ENCODE data around the gene CDC42SE2. TPM values are rescaled to one million over a fixed set of nuclear protein-coding genes. Genes with fewer than 3 reads are reported as not detected.
A peak's percentile ranks its signal among the peaks of the same experiment; 100 is the strongest.

The CDC42SE2 gene
- total RNA-seq, 1 experiment from 2014 or later: 23.2 TPM

GRCh38 chr5:131417240-131417869 is 153.5 kb downstream of the CDC42SE2 start:
- H4K91ac ChIP-seq (ENCODE audit: insufficient read length, low read depth, low read length): no peak overlapping the region
- H3K9me3 Mint-ChIP-seq: no peaks in the 10 kb centered on the region
- no peak overlapping the region for H2BK20ac ChIP-seq (ENCODE audit: low read depth, low read length, poor library complexity, severe bottlenecking)
- TF ChIP-seq CTCF (conservative IDR thresholded peaks at IDR 0.05): peak; percentile 92
- no peak overlapping the region for H2BK12ac ChIP-seq (ENCODE audit: insufficient read length, low read depth, low read length)
- H4K5ac ChIP-seq (ENCODE audit: insufficient read length, low read depth, low read length): no peak overlapping the region
- peak; percentile 63 for DNase-seq
- H3K27me3 Mint-ChIP-seq (ENCODE audit: low read depth): no peaks in the 10 kb centered on the region
- no peaks in the 10 kb centered on the region for H3K79me1 ChIP-seq (ENCODE audit: insufficient read depth, low read depth, low read length, poor library complexity, severe bottlenecking)
- no peaks in the 10 kb centered on the region for H3K9me3 ChIP-seq (ENCODE audit: control insufficient read depth, low read depth, low read length)
- H3K4ac ChIP-seq (ENCODE audit: low read depth, low read length): no peak overlapping the region
- peaks cover 0 to 26% (median 2%) of the 10 kb centered on the region in 3 experiments; a peak in 4 of 7 replicates for H3K36me3 Mint-ChIP-seq (ENCODE audit: insufficient read depth in 1 of 3, low read depth in 3 of 3)
- H2BK5ac ChIP-seq (ENCODE audit: insufficient read length, low read length): no peak overlapping the region
- no peak overlapping the region for H4K8ac ChIP-seq (replicated peaks; ENCODE audit: insufficient read length, low read depth, low read length)
- no peak overlapping the region for H3K27ac ChIP-seq (ENCODE audit: insufficient read length, low read depth, low read length)
- no peak overlapping the region for H2BK15ac ChIP-seq (ENCODE audit: low read depth, low read length)
- no peaks in the 10 kb centered on the region for H3K4me1 ChIP-seq (ENCODE audit: insufficient read depth, low read length)
- peaks cover 2% of the 10 kb centered on the region in 2 experiments; a peak in 2 of 4 replicates for H3K4me1 Mint-ChIP-seq
- H3K23ac ChIP-seq (ENCODE audit: insufficient read length, low read depth, low read length): no peak overlapping the region
- H2AFZ ChIP-seq (ENCODE audit: low read length): no peak overlapping the region
- H3K23me2 ChIP-seq (ENCODE audit: insufficient read length, low read depth, low read length, poor library complexity, severe bottlenecking): no peaks in the 10 kb centered on the region
- no peak overlapping the region for H3K18ac ChIP-seq (ENCODE audit: insufficient read length, low read depth, low read length)
- no peak overlapping the region for H2AK5ac ChIP-seq (ENCODE audit: insufficient read length, low read length)
- no CpG with 5 or more reads among the region's 7 CpGs for WGBS (ENCODE audit: extremely low coverage, insufficient read length, low lambda C conversion rate)
- H2BK120ac ChIP-seq (ENCODE audit: low read depth, low read length, poor library complexity, severe bottlenecking): no peak overlapping the region
- H3K4me3 Mint-ChIP-seq: no peak overlapping the region
- H3T11ph ChIP-seq (ENCODE audit: low read length): no peak overlapping the region
- no peaks in the 10 kb centered on the region for H4K20me1 ChIP-seq (ENCODE audit: control insufficient read depth, insufficient read depth, insufficient read length)
- no peak overlapping the region for H3K14ac ChIP-seq (ENCODE audit: insufficient read depth, low read length)
- H3K4me2 ChIP-seq (ENCODE audit: insufficient read depth, insufficient read length, low read length): no peak overlapping the region
- H3K79me2 ChIP-seq (ENCODE audit: insufficient read depth, low read length): no peaks in the 10 kb centered on the region
- no peaks in the 10 kb centered on the region for H3K27me3 ChIP-seq (ENCODE audit: insufficient read depth, low read length)
- H3K27ac Mint-ChIP-seq: no peak overlapping the region
- no peak overlapping the region for H3K9ac ChIP-seq (ENCODE audit: extremely low read depth, insufficient read length, low read length)
- H3K56ac ChIP-seq (ENCODE audit: insufficient read length, low read depth, low read length): no peak overlapping the region
